CD14-positive monocyte (primary cell): Measurements from ENCODE around the gene ST7. TPM values are rescaled to one million over a fixed set of nuclear protein-coding genes. Genes with fewer than 3 reads are reported as not detected.
"Not testable (repeated sequence)": the region's sequence is repeated elsewhere in the genome, so short reads cannot be mapped to it uniquely, and the experiment has no call there.

ENCODE experiments used
- DNase-seq, 3 donors: peaks; one replicate each; pipeline ENCODE4 v3.0.0-alpha.2; 2011 to 2022
- H2AFZ ChIP-seq: 2 replicates; pipeline ENCODE4 v1.6.0; 2012; ENCODE audit warnings: mild to moderate bottlenecking, low read depth, low read length, inconsistent platforms; ENCODE audit not compliant: insufficient read depth, poor library complexity, severe bottlenecking
- H3K27ac ChIP-seq, 2 donors: 1 replicate in 1 of 2; 2 replicates in 1 of 2; pipeline ENCODE4 v1.5.1; 2012 to 2013; ENCODE audit warnings: low read length in 2 of 2, control low read depth in 1 of 2, inconsistent platforms in 1 of 2, low read depth in 1 of 2, mild to moderate bottlenecking in 1 of 2
- H3K27me3 ChIP-seq, 2 donors: one replicate each; pipeline versions ENCODE4 v1.6.0 to v1.6.1; 2011 to 2013; ENCODE audit warnings: low read length in 2 of 2; ENCODE audit not compliant: control insufficient read depth in 2 of 2, insufficient read depth in 2 of 2
- H3K36me3 ChIP-seq, 2 donors: replicated peaks in 1 of 2; 1 replicate in 1 of 2; 2 replicates in 1 of 2; pipeline versions ENCODE4 v1.5.1 to v1.6.1; 2012 to 2013; ENCODE audit warnings: low read length in 2 of 2, control low read depth in 1 of 2, inconsistent platforms in 1 of 2, mild to moderate bottlenecking in 1 of 2; ENCODE audit not compliant: insufficient read depth in 2 of 2, control insufficient read depth in 1 of 2
- H3K4me1 ChIP-seq, 2 donors: 1 replicate in 1 of 2; 2 replicates in 1 of 2; pipeline versions ENCODE4 v1.5.1 to v1.6.1; 2012 to 2013; ENCODE audit warnings: low read length in 2 of 2, control low read depth in 1 of 2, inconsistent platforms in 1 of 2, mild to moderate bottlenecking in 1 of 2, moderate library complexity in 1 of 2; ENCODE audit not compliant: insufficient read depth in 2 of 2, control insufficient read depth in 1 of 2
- H3K4me2 ChIP-seq: replicated peaks from 2 replicates; pipeline ENCODE3; 2012; ENCODE audit warnings: low read length, moderate library complexity, mild to moderate bottlenecking; ENCODE audit not compliant: poor library complexity, severe bottlenecking; ENCODE audit errors: extremely low read depth
- H3K4me3 ChIP-seq, 3 experiments: fragments of 200-600 bp in 1 of 3; sonication (generic) in 1 of 3; replicated peaks in 1 of 3; 1 replicate in 2 of 3; 2 replicates in 1 of 3; pipeline ENCODE4 v1.5.1; 2011 to 2013; ENCODE audit warnings: low read length in 3 of 3, mild to moderate bottlenecking in 3 of 3, control low read depth in 2 of 3, low read depth in 2 of 3, inconsistent platforms in 1 of 3, moderate library complexity in 1 of 3
- H3K79me2 ChIP-seq: 2 replicates; pipeline ENCODE4 v1.6.0; 2012; ENCODE audit warnings: mild to moderate bottlenecking, control low read depth, inconsistent platforms, low read length, moderate library complexity; ENCODE audit not compliant: insufficient read depth
- H3K9ac ChIP-seq: 2 replicates; pipeline ENCODE4 v1.6.0; 2017; ENCODE audit warnings: low read length, mild to moderate bottlenecking; ENCODE audit not compliant: insufficient read depth, poor library complexity, severe bottlenecking
- H3K9me3 ChIP-seq, 2 donors: replicated peaks in 1 of 2; 1 replicate in 1 of 2; 2 replicates in 1 of 2; pipeline versions ENCODE4 v1.5.1 to v1.6.1; 2012 to 2013; ENCODE audit warnings: low read length in 2 of 2, control low read depth in 1 of 2; ENCODE audit not compliant: control insufficient read depth in 1 of 2, insufficient read depth in 1 of 2
- H4K20me1 ChIP-seq: 2 replicates; pipeline ENCODE4 v1.6.0; 2012; ENCODE audit warnings: mild to moderate bottlenecking, low read length, control low read depth, moderate library complexity; ENCODE audit not compliant: insufficient read depth
- H3K27ac Mint-ChIP-seq, 7 donors: one replicate each; pipeline ENCODE4 v1.8.0; 2020; ENCODE audit warnings: mild to moderate bottlenecking in 7 of 7, mixed read lengths in 7 of 7, moderate library complexity in 6 of 7, inconsistent platforms in 2 of 7
- H3K27me3 Mint-ChIP-seq, 3 donors: one replicate each; pipeline ENCODE4 v1.8.0; 2021 to 2022; ENCODE audit warnings: low read depth in 3 of 3, mild to moderate bottlenecking in 3 of 3, mixed read lengths in 3 of 3, moderate library complexity in 3 of 3, inconsistent platforms in 1 of 3
- H3K36me3 Mint-ChIP-seq, 2 donors: one replicate each; pipeline ENCODE4 v1.8.0; 2020; ENCODE audit warnings: mixed read lengths in 2 of 2, inconsistent platforms in 1 of 2, mild to moderate bottlenecking in 1 of 2
- H3K4me1 Mint-ChIP-seq: one replicate; pipeline ENCODE4 v1.8.0; 2020; ENCODE audit warnings: mild to moderate bottlenecking, mixed read lengths
- H3K4me3 Mint-ChIP-seq, 2 donors: one replicate each; pipeline ENCODE4 v1.8.0; 2020; ENCODE audit warnings: mild to moderate bottlenecking in 2 of 2, mixed read lengths in 2 of 2, moderate library complexity in 1 of 2
- H3K9me3 Mint-ChIP-seq, 7 donors: one replicate each; pipeline ENCODE4 v1.8.0; 2020 to 2022; ENCODE audit warnings: mixed read lengths in 7 of 7, mild to moderate bottlenecking in 6 of 7, moderate library complexity in 6 of 7, inconsistent platforms in 2 of 7
- CTCF ChIP-seq: fragments of 200-600 bp; IDR thresholded peaks from one replicate; pipeline ENCODE4 v1.8.0; 2022; ENCODE audit warnings: antibody characterized with exemption, mild to moderate bottlenecking
- WGBS: methylation state at CpG from one replicate; pipeline ENCODE4 v1.1.5; 2013; ENCODE audit warnings: missing lambda C conversion rate; ENCODE audit not compliant: insufficient coverage; 5-methylcytosine and 5-hydroxymethylcytosine counted together
- intact Hi-C, 2 donors: fragments of 100-400 bp; cut with micrococcal nuclease; formaldehyde crosslinking; loops; one replicate each; pipeline versions ENCODE4 v1.15.0 to v1.15.1; 2023
- polyA plus RNA-seq, 3 donors: library from polyadenylated mRNA; depleted of rRNA in 1 of 3; unstranded in 2 of 3; stranded (reverse) in 1 of 3; fragments of 300-500 nt in 2 of 3; fragments of >200 nt in 1 of 3; fragmentation: Illumina TruSeq in 2 of 3; gene quantifications; 1 replicate in 2 of 3; 2 replicates in 1 of 3; pipeline ENCODE4 v1.2.3, GENCODE V29; 2012 to 2021

Gene ST7
- polyA plus RNA-seq, 3 donors, result 3.6 to 5.5 (median 4.1) TPM

GRCh38 chr7:117241088-117241487 lies 287.8 kb downstream of the ST7 start:
- Histone ChIP-seq H4K20me1 (no peaks in the 10 kb centered on the region), H3K36me3 (no peaks in the 10 kb centered on the region), H3K4me1 (no peaks in the 10 kb centered on the region), H3K4me2 (no peak overlapping the region), H3K27ac (no peak overlapping the region), H2AFZ (no peak overlapping the region), H3K9me3 (no peaks in the 10 kb centered on the region), H3K79me2 (no peaks in the 10 kb centered on the region), H3K9ac (no peak overlapping the region), H3K4me3 (no peak overlapping the region), H3K27me3 (no peaks in the 10 kb centered on the region)
- Mint-ChIP-seq H3K27me3 (peaks cover 0 to 8% (median 2%) of the 10 kb centered on the region in 3 donors), H3K27ac (no peak overlapping the region), H3K9me3 (peaks cover 0 to 12% (median 3%) of the 10 kb centered on the region in 7 donors), H3K4me3 (no peak overlapping the region), H3K36me3 (no peaks in the 10 kb centered on the region), H3K4me1 (no peaks in the 10 kb centered on the region)
- WGBS, result 100% methylated on average over 1 of the region's 4 CpGs
- DNase-seq, result no peak
- intact Hi-C loops, result no loop called here
- TF ChIP-seq CTCF, result no peak

GRCh38 chr7:117243390-117243789 lies 290.1 kb downstream of the ST7 start:
- H3K4me2 ChIP-seq, result no peak overlapping the region
- no peak for TF ChIP-seq CTCF
- no peaks in the 10 kb centered on the region for H3K9me3 ChIP-seq
- H3K79me2 ChIP-seq, result no peaks in the 10 kb centered on the region
- no peak overlapping the region for H3K4me3 ChIP-seq
- no peak overlapping the region for H3K9ac ChIP-seq
- 100% methylated on average over 1 of the region's 3 CpGs for WGBS
- no peak overlapping the region for H3K27ac ChIP-seq
- H3K4me3 Mint-ChIP-seq, result no peak overlapping the region
- intact Hi-C loops, result no loop called here
- no peaks in the 10 kb centered on the region for H3K36me3 ChIP-seq
- no peaks in the 10 kb centered on the region for H3K4me1 Mint-ChIP-seq
- peaks cover 0 to 9% (median 2%) of the 10 kb centered on the region in 3 donors for H3K27me3 Mint-ChIP-seq
- no peak overlapping the region for H2AFZ ChIP-seq
- H3K27me3 ChIP-seq, result no peaks in the 10 kb centered on the region
- peaks cover 0 to 12% (median 3%) of the 10 kb centered on the region in 7 donors for H3K9me3 Mint-ChIP-seq
- H3K27ac Mint-ChIP-seq, result no peak overlapping the region
- no peak for DNase-seq
- H3K36me3 Mint-ChIP-seq, result no peaks in the 10 kb centered on the region
- no peaks in the 10 kb centered on the region for H4K20me1 ChIP-seq
- no peaks in the 10 kb centered on the region for H3K4me1 ChIP-seq

GRCh38 chr7:117245703-117246102 lies 292.4 kb downstream of the ST7 start:
- not testable (repeated sequence) for H3K27ac ChIP-seq

More at GRCh38 chr7:117245703-117246102, 292.4 kb downstream of the ST7 start:
- H3K27ac Mint-ChIP-seq, H3K27me3 ChIP-seq, H3K79me2 ChIP-seq, H2AFZ ChIP-seq, H3K4me2 ChIP-seq, H3K4me3 Mint-ChIP-seq, H3K36me3 Mint-ChIP-seq, H3K36me3 ChIP-seq, DNase-seq, H4K20me1 ChIP-seq, intact Hi-C loops, H3K9me3 ChIP-seq, H3K4me1 Mint-ChIP-seq, H3K4me3 ChIP-seq, H3K4me1 ChIP-seq, H3K9ac ChIP-seq: not testable (repeated sequence)
- Mint-ChIP-seq H3K9me3 (peaks cover 0 to 12% (median 5%) of the 10 kb centered on the region in 7 donors), H3K27me3 (peaks cover 0 to 11% (median 5%) of the 10 kb centered on the region in 3 donors)
- no CpG with 5 or more reads among the region's 2 CpGs for WGBS
